Karpas-422 (cell line): ENCODE data around the gene ZDHHC11. TPM values are rescaled to one million over a fixed set of nuclear protein-coding genes. Genes with fewer than 3 reads are reported as not detected.

Experiments
- DNase-seq: peaks from one replicate; pipeline ENCODE4 v3.0.0-alpha.2; 2015
- H2AFZ ChIP-seq: fragments of 200-600 bp; sonication (generic); 2 replicates; pipeline ENCODE4 v1.6.1; 2014; ENCODE audit warnings: antibody characterized with exemption, low read length, mixed read lengths
- H3K27ac ChIP-seq: fragments of 200-600 bp; sonication (generic); 2 replicates; pipeline ENCODE4 v1.5.1; 2014; ENCODE audit warnings: mild to moderate bottlenecking, low read length, moderate library complexity
- H3K27me3 ChIP-seq: fragments of 200-600 bp; sonication (generic); 2 replicates; pipeline ENCODE4 v1.6.1; 2014; ENCODE audit warnings: low read length, mixed read lengths
- H3K36me3 ChIP-seq: fragments of 200-600 bp; sonication (generic); 2 replicates; pipeline ENCODE4 v1.6.1; 2014; ENCODE audit warnings: low read length, mixed read lengths; ENCODE audit not compliant: insufficient read depth
- H3K4me1 ChIP-seq: fragments of 200-600 bp; sonication (generic); 2 replicates; pipeline ENCODE4 v1.6.1; 2014; ENCODE audit warnings: mild to moderate bottlenecking, low read length, mixed read lengths
- H3K4me2 ChIP-seq: fragments of 200-600 bp; sonication (generic); 2 replicates; pipeline ENCODE4 v1.6.1; 2014; ENCODE audit warnings: low read length, low read depth, mild to moderate bottlenecking; ENCODE audit not compliant: poor library complexity, severe bottlenecking
- H3K4me3 ChIP-seq: fragments of 200-600 bp; sonication (generic); 2 replicates; pipeline ENCODE4 v1.5.1; 2014; ENCODE audit warnings: mild to moderate bottlenecking, antibody characterized with exemption, low read length, mixed read lengths
- H3K79me2 ChIP-seq: fragments of 200-600 bp; sonication (generic); 2 replicates; pipeline ENCODE4 v1.6.1; 2014; ENCODE audit warnings: mild to moderate bottlenecking, low read length, mixed read lengths
- H3K9ac ChIP-seq: fragments of 200-600 bp; sonication (generic); 2 replicates; pipeline ENCODE4 v1.6.0; 2014; ENCODE audit warnings: low read length
- H3K9me2 ChIP-seq: fragments of 200-600 bp; sonication (generic), shearing (Covaris generic); replicated peaks from 2 replicates; pipeline ENCODE4 v1.6.0; 2014; ENCODE audit warnings: mild to moderate bottlenecking, low read length, moderate library complexity; ENCODE audit not compliant: insufficient read depth
- H3K9me3 ChIP-seq: fragments of 300-700, 200-600 bp; sonication (generic); 2 replicates; pipeline ENCODE4 v1.6.1; 2014; ENCODE audit warnings: low read length, mixed read lengths
- H4K20me1 ChIP-seq: fragments of 200-600 bp; sonication (generic); 2 replicates; pipeline ENCODE4 v1.6.1; 2014; ENCODE audit warnings: mild to moderate bottlenecking, antibody characterized with exemption, low read length, low read depth; ENCODE audit not compliant: insufficient read depth
- total RNA-seq: library from RNA; depleted of rRNA; stranded (reverse); fragments of >200 nt; shearing (Covaris generic); gene quantifications from 2 replicates; pipeline ENCODE4 v1.2.3, GENCODE V29; 2014; ENCODE audit warnings: low replicate concordance

ZDHHC11 gene
- total RNA-seq, 1 experiment from 2014 or later = 10.8 TPM

- no peaks in the 10 kb centered on the region for H3K9me3 ChIP-seq
- 0 out of 2 replicates have a peak, but pooled peaks cover 4% of the 10 kb centered on the region for H4K20me1 ChIP-seq
- no peaks in the 10 kb centered on the region for H3K27me3 ChIP-seq
- no peak overlapping the region for H3K9ac ChIP-seq
- H3K79me2 ChIP-seq = no peaks in the 10 kb centered on the region
- H2AFZ ChIP-seq = no peak overlapping the region
- DNase-seq = no peak
- H3K4me2 ChIP-seq = no peak overlapping the region
- H3K27ac ChIP-seq = no peak overlapping the region
- no peaks in the 10 kb centered on the region for H3K9me2 ChIP-seq
- H3K4me3 ChIP-seq = no peak overlapping the region
- no peaks in the 10 kb centered on the region for H3K4me1 ChIP-seq
- peaks cover 30% of the 10 kb centered on the region for H3K36me3 ChIP-seq
Observed at GRCh38 chr5:873328-873727, 22.5 kb upstream of the ZDHHC11 start.

GRCh38 chr5:872301-872700, 21.5 kb upstream of the ZDHHC11 start:
- DNase-seq = no peak
- Histone ChIP-seq H3K9me3 (no peaks in the 10 kb centered on the region), H3K79me2 (no peaks in the 10 kb centered on the region), H3K9me2 (no peaks in the 10 kb centered on the region), H3K27me3 (no peaks in the 10 kb centered on the region), H3K4me3 (no peak overlapping the region), H3K36me3 (peaks cover 30% of the 10 kb centered on the region), H3K4me2 (no peak overlapping the region), H4K20me1 (0 out of 2 replicates have a peak, but pooled peaks cover 4% of the 10 kb centered on the region), H2AFZ (no peak overlapping the region), H3K27ac (no peak overlapping the region), H3K9ac (no peak overlapping the region), H3K4me1 (no peaks in the 10 kb centered on the region)

- Histone ChIP-seq H3K9me2 (no peaks in the 10 kb centered on the region), H3K9me3 (no peaks in the 10 kb centered on the region), H3K4me1 (no peaks in the 10 kb centered on the region), H3K9ac (no peak overlapping the region), H3K27me3 (no peaks in the 10 kb centered on the region), H2AFZ (no peak overlapping the region), H3K36me3 (peaks cover 30% of the 10 kb centered on the region), H3K79me2 (no peaks in the 10 kb centered on the region), H3K27ac (no peak overlapping the region), H3K4me3 (no peak overlapping the region), H4K20me1 (0 out of 2 replicates have a peak, but pooled peaks cover 4% of the 10 kb centered on the region), H3K4me2 (no peak overlapping the region)
- DNase-seq = no peak
Observed at GRCh38 chr5:871596-872298, 21.0 kb upstream of the ZDHHC11 start.

GRCh38 chr5:870956-871355, 20.2 kb upstream of the ZDHHC11 start:
- DNase-seq = no peak
- no peaks in the 10 kb centered on the region for H3K4me1 ChIP-seq
- no peak overlapping the region for H3K4me3 ChIP-seq
- H3K9me3 ChIP-seq = no peaks in the 10 kb centered on the region
- no peaks in the 10 kb centered on the region for H3K79me2 ChIP-seq
- no peaks in the 10 kb centered on the region for H3K9me2 ChIP-seq
- no peaks in the 10 kb centered on the region for H3K27me3 ChIP-seq
- H3K27ac ChIP-seq = no peak overlapping the region
- no peak overlapping the region for H3K4me2 ChIP-seq
- peaks cover 30% of the 10 kb centered on the region for H3K36me3 ChIP-seq
- 0 out of 2 replicates have a peak, but pooled peaks cover 4% of the 10 kb centered on the region for H4K20me1 ChIP-seq
- no peak overlapping the region for H2AFZ ChIP-seq
- no peak overlapping the region for H3K9ac ChIP-seq

GRCh38 chr5:868428-869135, 17.8 kb upstream of the ZDHHC11 start:
- Histone ChIP-seq H3K9me2 (no peaks in the 10 kb centered on the region), H2AFZ (no peak overlapping the region), H3K9ac (no peak overlapping the region), H3K27me3 (no peaks in the 10 kb centered on the region), H3K4me3 (no peak overlapping the region), H3K9me3 (no peaks in the 10 kb centered on the region), H4K20me1 (0 out of 2 replicates have a peak, but pooled peaks cover 4% of the 10 kb centered on the region), H3K27ac (no peak overlapping the region), H3K79me2 (no peaks in the 10 kb centered on the region), H3K4me2 (no peak overlapping the region), H3K4me1 (no peaks in the 10 kb centered on the region), H3K36me3 (peaks cover 20% of the 10 kb centered on the region)
- no peak for DNase-seq

GRCh38 chr5:867300-867870, 16.6 kb upstream of the ZDHHC11 start:
- Histone ChIP-seq H3K9me2 (no peaks in the 10 kb centered on the region), H3K9ac (no peak overlapping the region), H3K27me3 (no peaks in the 10 kb centered on the region), H2AFZ (no peak overlapping the region), H4K20me1 (0 out of 2 replicates have a peak, but pooled peaks cover 4% of the 10 kb centered on the region), H3K27ac (no peak overlapping the region), H3K79me2 (no peaks in the 10 kb centered on the region), H3K4me2 (no peak overlapping the region), H3K4me1 (no peaks in the 10 kb centered on the region), H3K4me3 (no peak overlapping the region), H3K36me3 (peaks cover 18% of the 10 kb centered on the region), H3K9me3 (no peaks in the 10 kb centered on the region)
- no peak for DNase-seq

- H3K36me3 ChIP-seq = peaks cover 18% of the 10 kb centered on the region
- no peaks in the 10 kb centered on the region for H3K79me2 ChIP-seq
- no peaks in the 10 kb centered on the region for H3K9me2 ChIP-seq
- H3K4me1 ChIP-seq = no peaks in the 10 kb centered on the region
- no peaks in the 10 kb centered on the region for H4K20me1 ChIP-seq
- H3K4me3 ChIP-seq = no peak overlapping the region
- no peak overlapping the region for H3K9ac ChIP-seq
- no peak overlapping the region for H3K27ac ChIP-seq
- no peak for DNase-seq
- no peaks in the 10 kb centered on the region for H3K9me3 ChIP-seq
- H2AFZ ChIP-seq = no peak overlapping the region
- no peaks in the 10 kb centered on the region for H3K27me3 ChIP-seq
- no peak overlapping the region for H3K4me2 ChIP-seq
Observed at GRCh38 chr5:865771-866170, 15.0 kb upstream of the ZDHHC11 start.

GRCh38 chr5:865168-865521, 14.4 kb upstream of the ZDHHC11 start:
- Histone ChIP-seq H3K9me3 (no peaks in the 10 kb centered on the region), H3K36me3 (peaks cover 16% of the 10 kb centered on the region; the same call in 1 of the 2 replicates), H3K9me2 (no peaks in the 10 kb centered on the region), H3K9ac (no peak overlapping the region), H3K79me2 (no peaks in the 10 kb centered on the region), H3K4me3 (no peak overlapping the region), H3K4me1 (no peaks in the 10 kb centered on the region), H2AFZ (no peak overlapping the region), H4K20me1 (no peaks in the 10 kb centered on the region), H3K27ac (no peak overlapping the region), H3K4me2 (no peak overlapping the region), H3K27me3 (no peaks in the 10 kb centered on the region)
- DNase-seq = no peak
